ENCODE data around the gene FREM1.

DNA sequence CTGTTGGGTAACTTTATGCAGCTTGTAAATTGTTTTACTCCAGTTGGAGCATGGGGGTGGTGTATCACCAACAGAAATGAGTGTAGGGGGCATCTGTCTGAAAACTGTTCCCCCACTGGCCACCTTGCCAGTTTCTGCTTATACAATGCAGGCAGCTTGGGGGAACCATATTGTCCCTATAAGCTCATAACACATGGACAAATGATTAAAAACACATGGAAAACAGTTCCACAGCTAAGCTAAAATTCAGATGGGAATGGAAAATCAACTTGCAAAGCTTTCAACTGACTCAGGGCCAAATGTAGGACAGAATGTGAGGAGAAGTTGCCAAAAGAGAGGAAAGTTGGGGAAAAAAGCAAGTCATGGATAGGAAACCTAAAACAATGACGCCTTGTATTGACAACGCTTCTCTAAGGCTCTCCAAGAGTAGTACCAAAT is 179.7 kb downstream of the FREM1 start:
- TF ChIP-seq, protein P1, sequence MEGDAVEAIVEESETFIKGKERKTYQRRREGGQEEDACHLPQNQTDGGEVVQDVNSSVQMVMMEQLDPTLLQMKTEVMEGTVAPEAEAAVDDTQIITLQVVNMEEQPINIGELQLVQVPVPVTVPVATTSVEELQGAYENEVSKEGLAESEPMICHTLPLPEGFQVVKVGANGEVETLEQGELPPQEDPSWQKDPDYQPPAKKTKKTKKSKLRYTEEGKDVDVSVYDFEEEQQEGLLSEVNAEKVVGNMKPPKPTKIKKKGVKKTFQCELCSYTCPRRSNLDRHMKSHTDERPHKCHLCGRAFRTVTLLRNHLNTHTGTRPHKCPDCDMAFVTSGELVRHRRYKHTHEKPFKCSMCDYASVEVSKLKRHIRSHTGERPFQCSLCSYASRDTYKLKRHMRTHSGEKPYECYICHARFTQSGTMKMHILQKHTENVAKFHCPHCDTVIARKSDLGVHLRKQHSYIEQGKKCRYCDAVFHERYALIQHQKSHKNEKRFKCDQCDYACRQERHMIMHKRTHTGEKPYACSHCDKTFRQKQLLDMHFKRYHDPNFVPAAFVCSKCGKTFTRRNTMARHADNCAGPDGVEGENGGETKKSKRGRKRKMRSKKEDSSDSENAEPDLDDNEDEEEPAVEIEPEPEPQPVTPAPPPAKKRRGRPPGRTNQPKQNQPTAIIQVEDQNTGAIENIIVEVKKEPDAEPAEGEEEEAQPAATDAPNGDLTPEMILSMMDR (IDR thresholded peaks at IDR 0.05; ENCODE audit: low read length): no peak
- TF ChIP-seq EZH2 (IDR thresholded peaks at IDR 0.05; ENCODE audit: borderline replicate concordance, low read length): no peak
